IMR-90 (cell line): ENCODE data around the gene FUT7. TPM values are rescaled to one million over a fixed set of nuclear protein-coding genes. Genes with fewer than 3 reads are reported as not detected.

Experiments used
- ATAC-seq: fragments of 200-7000 bp; cut with Tn5 transposase; 2 replicates; pipeline ENCODE4 v1.9.1; 2020; ENCODE audit warnings: low read depth, mild to moderate bottlenecking, moderate library complexity
- BruUV-seq: library from RNA; stranded (reverse); fragments of 400-500 nt; replicated peaks from 2 replicates; lab custom pipeline; 2021; lab: Mats Ljungman, UMichigan
- CTCF ChIA-PET: fragments of 300-600 bp; formaldehyde crosslinking; extraction: SDS; loops from one replicate; lab custom pipeline; 2021; ENCODE audit warnings: antibody characterized with exemption; lab: Yijun Ruan, JAX
- POLR2A ChIA-PET: fragments of 300-600 bp; sonication (Branson Sonifier 250); formaldehyde crosslinking; loops from one replicate; lab custom pipeline; 2022; ENCODE audit warnings: antibody characterized with exemption; ENCODE audit not compliant: unreplicated experiment; lab: Charles Lee
- DNase-seq: peaks from one replicate; pipeline ENCODE4 v3.0.0; 2013
- H2AFZ ChIP-seq: replicated peaks from 2 replicates; pipeline ENCODE3; 2013; ENCODE audit warnings: low read length, mild to moderate bottlenecking; ENCODE audit not compliant: poor library complexity
- H2AK5ac ChIP-seq: 2 replicates; pipeline ENCODE4 v1.6.1; 2013; ENCODE audit warnings: low read depth, low read length, inconsistent platforms
- H2AK9ac ChIP-seq: replicated peaks from 2 replicates; pipeline ENCODE3; 2013; ENCODE audit warnings: mild to moderate bottlenecking, low read depth, low read length, moderate library complexity; ENCODE audit not compliant: poor library complexity
- H2BK120ac ChIP-seq: 2 replicates; pipeline ENCODE4 v1.6.1; 2013; ENCODE audit warnings: low read depth, low read length, inconsistent platforms
- H2BK15ac ChIP-seq: 3 replicates; pipeline ENCODE4 v1.6.1; 2013; ENCODE audit warnings: low read depth, low read length, inconsistent platforms
- H2BK20ac ChIP-seq: 2 replicates; pipeline ENCODE4 v1.6.1; 2013; ENCODE audit warnings: low read depth, mild to moderate bottlenecking, inconsistent platforms, low read length, moderate library complexity
- H2BK5ac ChIP-seq: 2 replicates; pipeline ENCODE4 v1.6.1; 2013; ENCODE audit warnings: mild to moderate bottlenecking, low read depth, low read length, inconsistent platforms; ENCODE audit not compliant: poor library complexity, severe bottlenecking
- H3K14ac ChIP-seq: replicated peaks from 2 replicates; pipeline ENCODE4 v1.6.1; 2013; ENCODE audit warnings: low read depth, low read length, inconsistent platforms
- H3K18ac ChIP-seq: 2 replicates; pipeline ENCODE4 v1.6.1; 2013; ENCODE audit warnings: low read depth, low read length, control low read depth
- H3K23ac ChIP-seq: 2 replicates; pipeline ENCODE4 v1.6.1; 2013; ENCODE audit warnings: low read depth, low read length, inconsistent platforms
- H3K27ac ChIP-seq: 2 replicates; pipeline ENCODE4 v1.5.1; 2013; ENCODE audit warnings: mild to moderate bottlenecking, control low read depth, low read length; ENCODE audit not compliant: insufficient read depth
- H3K27me3 ChIP-seq: 2 replicates; pipeline ENCODE4 v1.6.1; 2013; ENCODE audit warnings: low read length; ENCODE audit not compliant: control insufficient read depth, insufficient read depth
- H3K36me3 ChIP-seq: 2 replicates; pipeline ENCODE4 v1.6.1; 2013; ENCODE audit warnings: low read length, mixed read lengths; ENCODE audit not compliant: control insufficient read depth, insufficient read depth
- H3K4ac ChIP-seq: 2 replicates; pipeline ENCODE4 v1.6.1; 2013; ENCODE audit warnings: low read depth, low read length, inconsistent platforms
- H3K4me1 ChIP-seq: 2 replicates; pipeline ENCODE4 v1.6.1; 2013; ENCODE audit warnings: low read length, mixed read lengths; ENCODE audit not compliant: control insufficient read depth, insufficient read depth
- H3K4me2 ChIP-seq: 2 replicates; pipeline ENCODE4 v1.6.1; 2013; ENCODE audit warnings: low read depth, mild to moderate bottlenecking, control low read depth, low read length, moderate library complexity
- H3K4me3 ChIP-seq: 2 replicates; pipeline ENCODE4 v1.5.1; 2013; ENCODE audit warnings: low read depth, mild to moderate bottlenecking, control low read depth, low read length, moderate library complexity; ENCODE audit not compliant: insufficient read depth
- H3K56ac ChIP-seq: 2 replicates; pipeline ENCODE4 v1.6.1; 2013; ENCODE audit warnings: low read length, inconsistent platforms; ENCODE audit not compliant: insufficient read depth; ENCODE audit errors: extremely low read depth
- H3K79me1 ChIP-seq, 2 experiments: 2 replicates each; pipeline ENCODE4 v1.6.1; 2013; ENCODE audit warnings: low read length in 2 of 2, inconsistent platforms in 1 of 2, low read depth in 1 of 2
- H3K9ac ChIP-seq: 2 replicates; pipeline ENCODE4 v1.6.1; 2013; ENCODE audit warnings: low read depth, low read length, control low read depth
- H3K9me1 ChIP-seq: 2 replicates; pipeline ENCODE4 v1.6.1; 2013; ENCODE audit warnings: low read length, inconsistent platforms; ENCODE audit not compliant: insufficient read depth
- H3K9me3 ChIP-seq: 2 replicates; pipeline ENCODE4 v1.6.1; 2013; ENCODE audit warnings: low read length; ENCODE audit not compliant: control insufficient read depth, insufficient read depth
- H4K20me1 ChIP-seq: 2 replicates; pipeline ENCODE4 v1.6.1; 2013; ENCODE audit warnings: low read length, inconsistent platforms; ENCODE audit not compliant: insufficient read depth
- H4K5ac ChIP-seq: 2 replicates; pipeline ENCODE4 v1.6.1; 2013; ENCODE audit warnings: mild to moderate bottlenecking, low read depth, low read length, control low read depth
- H4K8ac ChIP-seq, 2 experiments: 2 replicates each; pipeline ENCODE4 v1.6.1; 2013; ENCODE audit warnings: low read depth in 2 of 2, low read length in 2 of 2, control low read depth in 1 of 2, inconsistent platforms in 1 of 2
- H4K91ac ChIP-seq: 2 replicates; pipeline ENCODE4 v1.6.1; 2013; ENCODE audit warnings: low read depth, low read length, inconsistent platforms; ENCODE audit not compliant: insufficient read depth
- BHLHE40 ChIP-seq: fragments of 150-350 bp; IDR thresholded peaks from 2 replicates; pipeline ENCODE4 v1.6.1; 2016; ENCODE audit warnings: mild to moderate bottlenecking, low read depth, low read length
- CEBPB ChIP-seq: IDR thresholded peaks from 2 replicates; pipeline ENCODE4 v1.6.1; 2012; ENCODE audit warnings: low read depth, low read length, improper control_type of control experiment
- CHD1 ChIP-seq: IDR thresholded peaks from 2 replicates; pipeline ENCODE4 v1.6.1; 2012; ENCODE audit warnings: low read depth, low read length, improper control_type of control experiment
- CTCF ChIP-seq: conservative IDR thresholded peaks from 2 replicates; pipeline ENCODE4 v1.5.1; 2012; ENCODE audit warnings: mild to moderate bottlenecking, low read depth, low read length, improper control_type of control experiment
- FOS ChIP-seq: fragments of 150-350 bp; IDR thresholded peaks from 2 replicates; pipeline ENCODE4 v1.6.1; 2016; ENCODE audit warnings: low read depth, low read length
- MAFK ChIP-seq: IDR thresholded peaks from 2 replicates; pipeline ENCODE4 v1.6.1; 2012; ENCODE audit warnings: low read depth, low read length, improper control_type of control experiment
- MAZ ChIP-seq: IDR thresholded peaks from 2 replicates; pipeline ENCODE4 v1.6.1; 2012; ENCODE audit warnings: low read depth, mild to moderate bottlenecking, low read length, improper control_type of control experiment, moderate library complexity, borderline replicate concordance
- MXI1 ChIP-seq: IDR thresholded peaks from 2 replicates; pipeline ENCODE4 v1.6.1; 2012; ENCODE audit warnings: low read depth, mild to moderate bottlenecking, low read length, moderate library complexity, borderline replicate concordance
- NFE2L2 ChIP-seq: fragments of 150-350 bp; IDR thresholded peaks from 2 replicates; pipeline ENCODE4 v1.6.1; 2016; ENCODE audit warnings: low read depth, mild to moderate bottlenecking, low read length
- RAD21 ChIP-seq: IDR thresholded peaks from 2 replicates; pipeline ENCODE4 v1.6.1; 2012; ENCODE audit warnings: low read length, improper control_type of control experiment
- RCOR1 ChIP-seq: IDR thresholded peaks from 2 replicates; pipeline ENCODE4 v1.6.1; 2012; ENCODE audit warnings: mild to moderate bottlenecking, low read length, improper control_type of control experiment; ENCODE audit not compliant: insufficient replicate concordance
- RFX5 ChIP-seq: IDR thresholded peaks from 2 replicates; pipeline ENCODE4 v1.8.0; 2012; ENCODE audit warnings: low read depth, mild to moderate bottlenecking, low read length, moderate library complexity
- SMC3 ChIP-seq: fragments of 150-350 bp; IDR thresholded peaks from 2 replicates; pipeline ENCODE4 v1.6.1; 2016; ENCODE audit warnings: low read depth, mild to moderate bottlenecking, antibody characterized with exemption, low read length, moderate library complexity
- USF2 ChIP-seq: fragments of 150-350 bp; IDR thresholded peaks from 2 replicates; pipeline ENCODE4 v1.6.1; 2017; ENCODE audit warnings: mild to moderate bottlenecking, antibody characterized with exemption, low read length, low read depth
- WGBS, 2 experiments: methylation state at CpG; one replicate each; pipeline versions ENCODE4 v1.1.5 to v1.1.7; 2013; ENCODE audit warnings: missing lambda C conversion rate in 2 of 2; ENCODE audit not compliant: insufficient read length in 1 of 2; ENCODE audit errors: extremely low coverage in 2 of 2; 5-methylcytosine and 5-hydroxymethylcytosine counted together
- dilution Hi-C: fragments of 300-500 bp; cut with HindIII; formaldehyde crosslinking; loops from one replicate; pipeline ENCODE4 v1.14.3; 2018; ENCODE audit warnings: low sequenced_read_pairs; ENCODE audit not compliant: unreplicated experiment
- in situ Hi-C: fragments of 300-500 bp; cut with MboI; formaldehyde crosslinking; loops from 3 replicates; pipeline ENCODE4 v1.14.3; 2019; ENCODE audit warnings: low sequenced_read_pairs, inconsistent platforms, mixed read lengths
- intact Hi-C: fragments of 100-400 bp; cut with micrococcal nuclease; formaldehyde crosslinking; loops from 2 replicates; pipeline ENCODE4 v1.10.0; 2022
- polyA plus RNA-seq, 3 experiments: library from polyadenylated mRNA; depleted of rRNA; stranded (reverse); fragments of >200 nt; gene quantifications; 2 replicates each; pipeline ENCODE4 v1.2.3, GENCODE V29; 2012; ENCODE audit warnings: low replicate concordance in 1 of 3
- total RNA-seq: library from RNA; depleted of rRNA; stranded (reverse); fragments of >200 nt; gene quantifications from 2 replicates; pipeline ENCODE4 v1.2.3, GENCODE V29; 2012

FUT7 gene
- total and polyA plus RNA-seq, 2 of the 4 experiments (the other 2 are of a cell fraction): not detected

- H3K4me2 ChIP-seq: no peak overlapping the region
- H2AK5ac ChIP-seq: no peak overlapping the region
- H4K20me1 ChIP-seq: peaks cover 30% of the 10 kb centered on the region
- no peak overlapping the region for H3K9ac ChIP-seq
- H4K5ac ChIP-seq: no peak overlapping the region
- ATAC-seq: no peak
- H2BK20ac ChIP-seq: no peak overlapping the region
- no peak for DNase-seq
- H4K91ac ChIP-seq: no peak overlapping the region
- H2BK120ac ChIP-seq: no peak overlapping the region
- H3K4ac ChIP-seq: no peak overlapping the region
- in situ Hi-C loops: no loop called here
- H2AFZ ChIP-seq: no peak overlapping the region
- H2BK15ac ChIP-seq: no peak overlapping the region
- no peak overlapping the region for H3K14ac ChIP-seq
- dilution Hi-C loops: no loop called here
- BruUV-seq: no TSS peak
- no peak overlapping the region for H2AK9ac ChIP-seq
- no peak overlapping the region for H2BK5ac ChIP-seq
- H4K8ac ChIP-seq: no peak overlapping the region
- peaks cover 5 to 16% of the 10 kb centered on the region in 2 experiments; a peak in 3 of 4 replicates for H3K79me1 ChIP-seq
- peaks cover 15% of the 10 kb centered on the region; the same call in 1 of the 2 replicates for H3K36me3 ChIP-seq
- H3K27me3 ChIP-seq: peaks cover 9% of the 10 kb centered on the region; the same call in 1 of the 2 replicates
- no peak overlapping the region for H3K56ac ChIP-seq
- 78% methylated on average over 13 of the region's 36 CpGs; no CpG with 5 or more reads in 1 of the 2 experiments for WGBS, 2 experiments
- no peak overlapping the region for H3K18ac ChIP-seq
- H3K27ac ChIP-seq: no peak overlapping the region
- POLR2A ChIA-PET: no interaction called here
- H3K4me1 ChIP-seq: peaks cover 11% of the 10 kb centered on the region
- H3K9me1 ChIP-seq: no peaks in the 10 kb centered on the region
- no peak overlapping the region for H3K4me3 ChIP-seq
- H3K9me3 ChIP-seq: no peaks in the 10 kb centered on the region
- intact Hi-C loops: no loop called here
- no peak overlapping the region for H3K23ac ChIP-seq
- CTCF ChIA-PET: interaction anchor here (0.6 to 0.7 kb wide), 2 partner anchors 152 to 233 kb away, joined by 4 to 5 read pairs; no protein-coding TSS in a partner anchor
- TF ChIP-seq MXI1: no peak
- no peak for TF ChIP-seq USF2
- no peak for TF ChIP-seq RFX5
- no peak for TF ChIP-seq MAZ
- no peak for TF ChIP-seq CEBPB
- TF ChIP-seq RAD21: no peak
- no peak for TF ChIP-seq NFE2L2
- TF ChIP-seq BHLHE40: no peak
- no peak for TF ChIP-seq MAFK
- TF ChIP-seq SMC3: no peak
- no peak for TF ChIP-seq CTCF
- TF ChIP-seq RCOR1: no peak
- no peak for TF ChIP-seq CHD1
- no peak for TF ChIP-seq FOS
Observed at GRCh38 chr9:137042751-137043727, 11.2 kb upstream of the FUT7 start.
